Hair follicular keratinocyte (primary cell): ENCODE results near the gene PAX5. TPM values are rescaled to one million over a fixed set of nuclear protein-coding genes. Genes with fewer than 3 reads are reported as not detected.

Experiments
- total RNA-seq: library from RNA; depleted of rRNA; stranded (reverse); fragments of >200 nt; gene quantifications from 2 replicates; pipeline ENCODE4 v1.2.3, GENCODE V29; 2015

The PAX5 gene
- under 0.01 and 0.11 TPM in 2 replicates for total RNA-seq

GRCh38 chr9:37033682-37034304 lies at the start of gene PAX5:
TSS of gene PAX5 (minus strand) at chr9:37034268. CDS start at chr9:37034031, 237 bp downstream.

Other genes starting within 250 kb of the PAX5 start
- 14.1 and 15.1 TPM in 2 replicates for gene ZCCHC7, start 86.3 kb upstream of the PAX5 start, total RNA-seq